Gastrocnemius medialis (tissue), 4 donors: Measurements from ENCODE around the gene ADD1.

Experiments used
- POLR2A ChIP-seq, 2 donors: fragments of 450-650 bp; IDR thresholded peaks; one replicate each; pipeline ENCODE4 v1.6.1; 2017; ENCODE audit warnings: antibody characterized with exemption in 2 of 2, mild to moderate bottlenecking in 2 of 2, moderate library complexity in 2 of 2
- TF ChIP-seq, protein P1 (sequence below), 5 experiments: fragments of 450-650 bp in 3 of 5; fragments of 200-600 bp in 2 of 5; sonication (generic) in 2 of 5; IDR thresholded peaks in 4 of 5; conservative IDR thresholded peaks in 1 of 5; 1 replicate in 4 of 5; 2 replicates in 1 of 5; pipeline ENCODE4 v1.5.1; 2016 to 2019; ENCODE audit warnings: antibody characterized with exemption in 5 of 5, mild to moderate bottlenecking in 3 of 5, moderate library complexity in 3 of 5

DNA sequence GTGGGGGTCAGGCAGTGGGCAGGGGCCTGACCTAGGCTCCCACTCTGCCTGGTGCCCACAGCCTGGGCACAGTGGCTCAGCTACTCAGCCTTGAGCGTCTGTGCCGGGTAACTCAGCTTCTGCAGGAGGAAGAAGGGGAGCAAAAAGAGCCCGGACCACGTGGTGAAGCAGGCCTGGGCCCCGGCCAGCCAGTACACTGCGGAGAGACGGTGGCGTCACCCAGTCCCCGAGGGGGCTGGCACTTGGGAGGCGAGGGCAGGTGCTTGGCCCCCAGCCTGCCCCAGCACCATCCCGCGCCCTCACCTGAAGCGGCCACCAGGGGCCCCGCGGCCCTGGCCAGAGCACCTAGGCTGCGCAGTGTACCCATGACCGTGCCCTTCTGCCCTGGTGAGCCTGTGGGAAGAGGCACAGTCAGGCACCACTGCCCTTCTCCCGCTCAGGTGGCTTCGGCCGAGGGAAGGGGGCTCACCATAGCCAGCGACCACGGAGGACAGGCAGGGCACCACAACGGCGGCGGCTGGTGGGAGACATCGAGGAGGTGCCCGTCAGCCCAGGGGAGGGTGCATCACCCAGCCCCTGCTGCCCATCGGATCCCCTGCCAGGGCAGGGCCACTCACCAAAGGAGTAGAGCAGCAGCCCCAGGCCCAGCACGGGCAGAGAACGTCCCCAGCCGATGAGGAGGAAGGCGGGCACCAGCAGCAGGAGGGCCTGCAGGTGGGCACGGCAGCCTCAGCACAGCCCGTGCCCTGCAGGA, 87.3 kb downstream of the ADD1 start:
- TF ChIP-seq, protein P1, sequence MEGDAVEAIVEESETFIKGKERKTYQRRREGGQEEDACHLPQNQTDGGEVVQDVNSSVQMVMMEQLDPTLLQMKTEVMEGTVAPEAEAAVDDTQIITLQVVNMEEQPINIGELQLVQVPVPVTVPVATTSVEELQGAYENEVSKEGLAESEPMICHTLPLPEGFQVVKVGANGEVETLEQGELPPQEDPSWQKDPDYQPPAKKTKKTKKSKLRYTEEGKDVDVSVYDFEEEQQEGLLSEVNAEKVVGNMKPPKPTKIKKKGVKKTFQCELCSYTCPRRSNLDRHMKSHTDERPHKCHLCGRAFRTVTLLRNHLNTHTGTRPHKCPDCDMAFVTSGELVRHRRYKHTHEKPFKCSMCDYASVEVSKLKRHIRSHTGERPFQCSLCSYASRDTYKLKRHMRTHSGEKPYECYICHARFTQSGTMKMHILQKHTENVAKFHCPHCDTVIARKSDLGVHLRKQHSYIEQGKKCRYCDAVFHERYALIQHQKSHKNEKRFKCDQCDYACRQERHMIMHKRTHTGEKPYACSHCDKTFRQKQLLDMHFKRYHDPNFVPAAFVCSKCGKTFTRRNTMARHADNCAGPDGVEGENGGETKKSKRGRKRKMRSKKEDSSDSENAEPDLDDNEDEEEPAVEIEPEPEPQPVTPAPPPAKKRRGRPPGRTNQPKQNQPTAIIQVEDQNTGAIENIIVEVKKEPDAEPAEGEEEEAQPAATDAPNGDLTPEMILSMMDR (IDR thresholded peaks at IDR 0.05 in 4 of 5, conservative IDR thresholded peaks at IDR 0.05 in 1 of 5): peak in 2 of 5 experiments; percentile 21 to 35
- no peak for TF ChIP-seq POLR2A (IDR thresholded peaks at IDR 0.05)
